ENCODE results near the gene ATOX1.

ATOX1 gene

DNA sequence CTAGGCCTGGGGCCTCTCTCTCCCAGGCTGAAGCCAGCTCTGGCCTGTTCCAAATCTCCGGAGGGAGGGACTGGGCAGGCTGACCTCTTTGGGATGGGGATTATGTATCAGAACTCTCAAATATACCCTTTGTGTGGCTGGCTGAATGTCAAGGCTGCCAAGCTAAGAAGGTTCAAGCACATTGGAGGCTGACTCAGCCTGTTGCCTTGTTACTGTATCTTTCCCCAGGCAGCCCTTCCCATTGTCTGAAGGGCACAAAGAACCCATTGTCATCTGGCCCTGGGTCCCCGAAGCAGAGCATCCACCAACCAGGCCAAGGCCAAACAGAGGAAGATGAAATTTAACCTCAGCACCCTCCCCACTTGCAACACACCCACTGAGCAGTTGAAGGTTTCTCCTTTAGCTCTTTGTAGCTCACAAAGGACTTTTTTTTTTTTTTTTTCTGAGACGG lies 64.4 kb downstream of the ATOX1 start:
- no peak for DNase-seq

All from activated CD4-positive, alpha-beta T cell treated with anti-CD3 and anti-CD28 coated beads, Interleukin-2, amount 50 U/mL, for 16 hours (primary cell).